Measurements from ENCODE around the gene EIF6.

DNA sequence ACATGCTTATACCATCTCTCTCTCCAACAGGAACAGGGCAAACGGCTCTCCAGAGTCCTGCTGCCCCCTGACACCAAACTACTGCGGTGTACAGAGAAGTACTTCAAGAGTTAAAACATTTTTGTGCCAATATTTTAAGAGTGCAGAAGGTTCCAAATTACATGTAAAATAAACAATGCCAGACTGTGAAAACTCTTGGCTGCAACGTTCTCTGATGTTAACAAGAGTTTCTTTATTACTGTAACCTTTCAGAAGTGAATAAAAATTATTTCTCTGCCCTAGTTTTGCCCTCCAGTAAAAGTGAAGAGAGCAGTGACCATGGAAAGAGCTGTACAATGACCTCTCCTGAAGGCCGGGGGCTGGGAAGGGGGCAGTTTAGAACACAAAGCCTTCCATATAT is 49.0 kb upstream of the EIF6 start:
- TF ChIP-seq, protein P1, sequence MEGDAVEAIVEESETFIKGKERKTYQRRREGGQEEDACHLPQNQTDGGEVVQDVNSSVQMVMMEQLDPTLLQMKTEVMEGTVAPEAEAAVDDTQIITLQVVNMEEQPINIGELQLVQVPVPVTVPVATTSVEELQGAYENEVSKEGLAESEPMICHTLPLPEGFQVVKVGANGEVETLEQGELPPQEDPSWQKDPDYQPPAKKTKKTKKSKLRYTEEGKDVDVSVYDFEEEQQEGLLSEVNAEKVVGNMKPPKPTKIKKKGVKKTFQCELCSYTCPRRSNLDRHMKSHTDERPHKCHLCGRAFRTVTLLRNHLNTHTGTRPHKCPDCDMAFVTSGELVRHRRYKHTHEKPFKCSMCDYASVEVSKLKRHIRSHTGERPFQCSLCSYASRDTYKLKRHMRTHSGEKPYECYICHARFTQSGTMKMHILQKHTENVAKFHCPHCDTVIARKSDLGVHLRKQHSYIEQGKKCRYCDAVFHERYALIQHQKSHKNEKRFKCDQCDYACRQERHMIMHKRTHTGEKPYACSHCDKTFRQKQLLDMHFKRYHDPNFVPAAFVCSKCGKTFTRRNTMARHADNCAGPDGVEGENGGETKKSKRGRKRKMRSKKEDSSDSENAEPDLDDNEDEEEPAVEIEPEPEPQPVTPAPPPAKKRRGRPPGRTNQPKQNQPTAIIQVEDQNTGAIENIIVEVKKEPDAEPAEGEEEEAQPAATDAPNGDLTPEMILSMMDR (IDR thresholded peaks at IDR 0.05; ENCODE audit: insufficient read depth, low read depth, low read length), result no peak
- no peak for TF ChIP-seq EZH2 (IDR thresholded peaks at IDR 0.05; ENCODE audit: insufficient read depth, low read length)
